ENCODE data around the gene CACNA1A. TPM values are rescaled to one million over a fixed set of nuclear protein-coding genes. Genes with fewer than 3 reads are reported as not detected.
"Not testable (repeated sequence)": the region's sequence is repeated elsewhere in the genome, so short reads cannot be mapped to it uniquely, and the experiment has no call there.

Gene CACNA1A
- total RNA-seq, 2 donors from 2014 or later: 6.7 to 7.6 TPM

GRCh38 chr19:13262450-13262849 lies 243.8 kb downstream of the CACNA1A start:
- TF ChIP-seq POLR2A (IDR thresholded peaks at IDR 0.05) (no peak), CTCF (IDR thresholded peaks at IDR 0.05) (peak in 6 of 7 experiments; percentile 29 to 71 (median 57))
- peak; percentile 73 for ATAC-seq
- intact Hi-C loops (cut with DNase I): no loop called here
- 14 to 22% methylated on average over 8 of the region's 8 CpGs for WGBS, 2 donors
- no peak overlapping the region for H3K4me3 ChIP-seq
- H3K27ac ChIP-seq: no peak overlapping the region
- no peaks in the 10 kb centered on the region for H3K9me3 ChIP-seq
- peak in 2 of 4 donors; percentile 11 to 21 for DNase-seq
- no peaks in the 10 kb centered on the region for H3K4me1 ChIP-seq
- no peaks in the 10 kb centered on the region for H3K27me3 ChIP-seq
- no peaks in the 10 kb centered on the region for H3K36me3 ChIP-seq (replicated peaks in 1 of 2; ENCODE audit: insufficient read depth in 1 of 2, low read depth in 2 of 2)

GRCh38 chr19:13260883-13261653 lies 245.2 kb downstream of the CACNA1A start:
- TF ChIP-seq POLR2A (IDR thresholded peaks at IDR 0.05) (no peak), CTCF (IDR thresholded peaks at IDR 0.05) (no peak)
- ATAC-seq (peak; percentile 38), DNase-seq (peak in 2 of 4 donors; percentile 36 to 47)
- Histone ChIP-seq H3K9me3 (peaks cover 0 to 9% (median 0%) of the 10 kb centered on the region in 3 donors), H3K27ac (no peak overlapping the region), H3K36me3 (replicated peaks in 1 of 2; ENCODE audit: insufficient read depth in 1 of 2, low read depth in 2 of 2) (no peaks in the 10 kb centered on the region), H3K4me1 (no peaks in the 10 kb centered on the region), H3K4me3 (no peak overlapping the region), H3K27me3 (peaks cover 0 to 9% of the 10 kb centered on the region in 2 donors)
- WGBS, 2 donors: 23 to 40% methylated on average over 7 to 9 of the region's 9 CpGs
- intact Hi-C loops (cut with DNase I): no loop called here

- no peak for DNase-seq
- 83 to 92% methylated on average over 2 of the region's 2 CpGs for WGBS, 2 donors
- Histone ChIP-seq H3K9me3 (peaks cover 0 to 9% (median 0%) of the 10 kb centered on the region in 3 donors), H3K27me3 (peaks cover 0 to 10% of the 10 kb centered on the region in 2 donors), H3K36me3 (replicated peaks in 1 of 2; ENCODE audit: insufficient read depth in 1 of 2, low read depth in 2 of 2) (no peaks in the 10 kb centered on the region), H3K27ac (no peak overlapping the region), H3K4me1 (no peaks in the 10 kb centered on the region), H3K4me3 (no peak overlapping the region)
- TF ChIP-seq POLR2A (IDR thresholded peaks at IDR 0.05): no peak
- TF ChIP-seq CTCF (IDR thresholded peaks at IDR 0.05): no peak
- ATAC-seq: no peak
- intact Hi-C loops (cut with DNase I): loop anchor here (10.0 kb wide), 1 partner anchor 282 kb away; no protein-coding TSS in a partner anchor
Observed at GRCh38 chr19:13256918-13257317, 249.4 kb downstream of the CACNA1A start.

GRCh38 chr19:13256398-13256797 lies 249.9 kb downstream of the CACNA1A start:
- not testable (repeated sequence) for ATAC-seq; H3K36me3 ChIP-seq (replicated peaks in 1 of 2; ENCODE audit: insufficient read depth in 1 of 2, low read depth in 2 of 2); H3K4me1 ChIP-seq; DNase-seq; H3K27ac ChIP-seq; H3K4me3 ChIP-seq; H3K9me3 ChIP-seq; H3K27me3 ChIP-seq
- intact Hi-C loops (cut with DNase I): loop anchor here (10.0 kb wide), 1 partner anchor 282 kb away; no protein-coding TSS in a partner anchor
- 71 to 90% methylated on average over 1 of the region's 1 CpG for WGBS, 2 donors

GRCh38 chr19:13255719-13256059 lies 250.6 kb downstream of the CACNA1A start:
- H3K27ac ChIP-seq: no peak overlapping the region
- no peak for ATAC-seq
- peaks cover 0 to 10% of the 10 kb centered on the region in 2 donors for H3K27me3 ChIP-seq
- H3K4me3 ChIP-seq: no peak overlapping the region
- no peak for TF ChIP-seq POLR2A (IDR thresholded peaks at IDR 0.05)
- no peaks in the 10 kb centered on the region for H3K4me1 ChIP-seq
- no peaks in the 10 kb centered on the region for H3K36me3 ChIP-seq (replicated peaks in 1 of 2; ENCODE audit: insufficient read depth in 1 of 2, low read depth in 2 of 2)
- H3K9me3 ChIP-seq: peaks cover 0 to 9% (median 0%) of the 10 kb centered on the region in 3 donors
- intact Hi-C loops (cut with DNase I): loop anchor here (10.0 kb wide), 1 partner anchor 281 kb away; no protein-coding TSS in a partner anchor
- no peak for DNase-seq
- 56 to 65% methylated on average over 2 of the region's 2 CpGs for WGBS, 2 donors

Measured in body of pancreas (tissue), 4 donors.